Loucy (cell line): Measurements from ENCODE around the gene IER3.
"Not testable (repeated sequence)": the region's sequence is repeated elsewhere in the genome, so short reads cannot be mapped to it uniquely, and the experiment has no call there.

ENCODE experiments used
- EZH2phosphoT487 ChIP-seq: fragments of 200-600 bp; IDR thresholded peaks from 2 replicates; pipeline ENCODE4 v1.6.1; 2018; ENCODE audit warnings: antibody characterized with exemption, mild to moderate bottlenecking, moderate library complexity, borderline replicate concordance
- TF ChIP-seq, protein P1 (sequence below): fragments of 200-600 bp; sonication (generic); conservative IDR thresholded peaks from 2 replicates; pipeline ENCODE4 v1.5.1; 2014; ENCODE audit warnings: mild to moderate bottlenecking, antibody characterized with exemption, low read length

DNA sequence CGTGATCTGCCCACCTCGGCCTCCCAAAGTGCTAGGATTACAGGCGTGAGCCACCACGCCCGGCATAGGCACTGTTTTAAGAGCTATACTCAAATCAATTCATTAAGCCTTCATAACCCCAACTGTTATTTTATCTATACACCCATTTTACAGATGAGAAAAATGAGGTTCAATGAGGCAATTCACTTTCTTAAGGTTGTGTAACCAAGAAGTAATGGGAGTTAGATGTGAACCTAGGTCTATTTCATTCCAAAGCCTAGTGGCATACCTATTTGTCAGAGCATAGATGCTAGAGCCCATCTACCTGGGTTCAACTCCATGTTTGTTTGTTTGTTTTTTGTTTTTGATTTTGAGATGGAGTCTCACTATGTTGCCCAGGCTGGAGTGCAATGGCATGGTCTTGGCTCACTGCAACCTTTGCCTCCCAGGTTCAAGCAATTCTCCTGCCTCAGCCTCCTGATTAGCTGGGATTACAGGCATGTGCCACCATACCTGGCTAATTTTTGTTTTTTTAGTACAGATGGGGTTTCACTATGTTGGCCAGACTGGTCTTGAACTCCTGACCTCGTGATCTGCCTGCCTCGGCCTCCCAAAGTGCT, 12.2 kb upstream of the IER3 start:
- TF ChIP-seq, protein P1, sequence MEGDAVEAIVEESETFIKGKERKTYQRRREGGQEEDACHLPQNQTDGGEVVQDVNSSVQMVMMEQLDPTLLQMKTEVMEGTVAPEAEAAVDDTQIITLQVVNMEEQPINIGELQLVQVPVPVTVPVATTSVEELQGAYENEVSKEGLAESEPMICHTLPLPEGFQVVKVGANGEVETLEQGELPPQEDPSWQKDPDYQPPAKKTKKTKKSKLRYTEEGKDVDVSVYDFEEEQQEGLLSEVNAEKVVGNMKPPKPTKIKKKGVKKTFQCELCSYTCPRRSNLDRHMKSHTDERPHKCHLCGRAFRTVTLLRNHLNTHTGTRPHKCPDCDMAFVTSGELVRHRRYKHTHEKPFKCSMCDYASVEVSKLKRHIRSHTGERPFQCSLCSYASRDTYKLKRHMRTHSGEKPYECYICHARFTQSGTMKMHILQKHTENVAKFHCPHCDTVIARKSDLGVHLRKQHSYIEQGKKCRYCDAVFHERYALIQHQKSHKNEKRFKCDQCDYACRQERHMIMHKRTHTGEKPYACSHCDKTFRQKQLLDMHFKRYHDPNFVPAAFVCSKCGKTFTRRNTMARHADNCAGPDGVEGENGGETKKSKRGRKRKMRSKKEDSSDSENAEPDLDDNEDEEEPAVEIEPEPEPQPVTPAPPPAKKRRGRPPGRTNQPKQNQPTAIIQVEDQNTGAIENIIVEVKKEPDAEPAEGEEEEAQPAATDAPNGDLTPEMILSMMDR: not testable (repeated sequence)
- TF ChIP-seq EZH2phosphoT487: not testable (repeated sequence)
